GM18505 (cell line): ENCODE results near the gene ATP2C2.

Source experiments
- ATAC-seq: cut with Tn5 transposase; IDR thresholded peaks from one replicate; pipeline ENCODE4 v1.9.1; 2021; ENCODE audit not compliant: unreplicated experiment
- POLR2A ChIP-seq: IDR thresholded peaks from 4 replicates; pipeline ENCODE4 v1.6.1; 2011; ENCODE audit warnings: borderline replicate concordance; ENCODE audit not compliant: insufficient read depth, insufficient read length; ENCODE audit errors: extremely low read depth

ATP2C2 gene

GRCh38 chr16:84466692-84467091, 98.4 kb downstream of the ATP2C2 start:
- no peak for ATAC-seq
- TF ChIP-seq POLR2A, result no peak

GRCh38 chr16:84467256-84467655, 98.9 kb downstream of the ATP2C2 start:
- no peak for TF ChIP-seq POLR2A

GRCh38 chr16:84467709-84468108, 99.4 kb downstream of the ATP2C2 start:
- no peak for ATAC-seq
- no peak for TF ChIP-seq POLR2A

More at GRCh38 chr16:84467256-84467655, 98.9 kb downstream of the ATP2C2 start:
- no peak for ATAC-seq

- ATAC-seq, result no peak
- TF ChIP-seq POLR2A, result no peak
Observed at GRCh38 chr16:84471316-84471715, 103.0 kb downstream of the ATP2C2 start.

GRCh38 chr16:84471966-84472365, 103.6 kb downstream of the ATP2C2 start:
- TF ChIP-seq POLR2A, result no peak
- no peak for ATAC-seq

GRCh38 chr16:84475643-84476240, 107.4 kb downstream of the ATP2C2 start:
- no peak for ATAC-seq
- no peak for TF ChIP-seq POLR2A

- no peak for TF ChIP-seq POLR2A
- no peak for ATAC-seq
Observed at GRCh38 chr16:84476401-84476800, 108.1 kb downstream of the ATP2C2 start.

- ATAC-seq, result no peak
- TF ChIP-seq POLR2A, result no peak
Observed at GRCh38 chr16:84477661-84478060, 109.3 kb downstream of the ATP2C2 start.

- no peak for TF ChIP-seq POLR2A
Observed at GRCh38 chr16:84478172-84478947, 110.0 kb downstream of the ATP2C2 start.

GRCh38 chr16:84479716-84480450, 111.5 kb downstream of the ATP2C2 start:
- ATAC-seq, result no peak
- no peak for TF ChIP-seq POLR2A

More at GRCh38 chr16:84478172-84478947, 110.0 kb downstream of the ATP2C2 start:
- no peak for ATAC-seq

- no peak for ATAC-seq
- TF ChIP-seq POLR2A, result no peak
Observed at GRCh38 chr16:84481051-84481735, 112.9 kb downstream of the ATP2C2 start.

GRCh38 chr16:84482001-84482891, 113.9 kb downstream of the ATP2C2 start:
- no peak for TF ChIP-seq POLR2A
- no peak for ATAC-seq
